ENCODE results near the gene SPATA31D4. TPM values are rescaled to one million over a fixed set of nuclear protein-coding genes. Genes with fewer than 3 reads are reported as not detected.

The SPATA31D4 gene
- total RNA-seq = not detected in 2 replicates

GRCh38 chr9:81928305-81928704 lies at the start of gene SPATA31D4:
TSS of gene SPATA31D4 (plus strand) at chr9:81928428. CDS start at chr9:81928514, 86 bp downstream.

GRCh38 chr9:81943393-81943792 lies 15.2 kb downstream of the SPATA31D4 start, which contains the start of gene SPATA31D3:
TSS of gene SPATA31D3 (plus strand) at chr9:81943500. CDS start at chr9:81943586, 86 bp downstream.

Other genes starting within 250 kb of the SPATA31D4 start
- gene TLE1, start 238.9 kb upstream of the SPATA31D4 start, total RNA-seq = 24.2 and 29.1 TPM in 2 replicates
- gene SPATA31D3, start 15.1 kb downstream of the SPATA31D4 start, total RNA-seq = not detected in 2 replicates
- gene SPATA31D1, start 60.3 kb downstream of the SPATA31D4 start, total RNA-seq = not detected in 2 replicates

All from cardiac ventricle fibroblast (primary cell).